Measurements from ENCODE around the gene AKIRIN2. TPM values are rescaled to one million over a fixed set of nuclear protein-coding genes. Genes with fewer than 3 reads are reported as not detected.

AKIRIN2 gene
- polyA plus RNA-seq, 1 of the 3 experiments (the other 2 are of a cell fraction), result 19.0 TPM

- ChIA-PET CTCF (interaction anchor here (0.6 kb wide), 1 partner anchor 11 kb away, joined by 3 read pairs; no protein-coding TSS in a partner anchor), POLR2A (no interaction called here)
- no peak for TF ChIP-seq MAX (IDR thresholded peaks at IDR 0.05; ENCODE audit: low read depth)
- Histone ChIP-seq H3F3A (replicated peaks; ENCODE audit: insufficient read depth) (no peaks in the 10 kb centered on the region), H3K4me1 (ENCODE audit: control insufficient read depth in 1 of 2, insufficient read depth in 2 of 2, low read depth in 1 of 2, low read length in 1 of 2) (no peaks in the 10 kb centered on the region), H3K9me2 (no peaks in the 10 kb centered on the region), H2AFZ (ENCODE audit: low read depth) (no peak overlapping the region), H3K27ac (ENCODE audit: low read depth in 2 of 2, low read length in 1 of 2) (no peak overlapping the region), H3K4me2 (no peak overlapping the region), H3K27me3 (ENCODE audit: insufficient read depth) (no peaks in the 10 kb centered on the region), H3K4me3 (ENCODE audit: low read depth in 2 of 2, low read length in 1 of 2) (no peak overlapping the region), H4K20me1 (ENCODE audit: insufficient read depth) (no peaks in the 10 kb centered on the region), H3K9ac (no peak overlapping the region), H3K9me3 (no peaks in the 10 kb centered on the region), H3K36me3 (replicated peaks in 1 of 2; ENCODE audit: control insufficient read depth in 1 of 2, insufficient read depth in 2 of 2, low read length in 1 of 2) (no peaks in the 10 kb centered on the region), H3K79me2 (ENCODE audit: insufficient read depth) (no peaks in the 10 kb centered on the region)
- WGBS (ENCODE audit: low lambda C conversion rate), result 92% methylated on average over 9 of the region's 9 CpGs
- DNase-seq, result no peak
These were observed 39.1 kb upstream of the AKIRIN2 start for GRCh38 chr6:87741001-87741650.

- Histone ChIP-seq H3K9me3 (no peaks in the 10 kb centered on the region), H3K36me3 (replicated peaks in 1 of 2; ENCODE audit: control insufficient read depth in 1 of 2, insufficient read depth in 2 of 2, low read length in 1 of 2) (no peaks in the 10 kb centered on the region), H2AFZ (ENCODE audit: low read depth) (no peak overlapping the region), H3K27me3 (ENCODE audit: insufficient read depth) (no peaks in the 10 kb centered on the region), H3K9ac (no peak overlapping the region), H3K4me3 (ENCODE audit: low read depth in 2 of 2, low read length in 1 of 2) (no peak overlapping the region), H3K4me2 (no peak overlapping the region), H3K79me2 (ENCODE audit: insufficient read depth) (no peaks in the 10 kb centered on the region), H3K27ac (ENCODE audit: low read depth in 2 of 2, low read length in 1 of 2) (no peak overlapping the region), H4K20me1 (ENCODE audit: insufficient read depth) (no peaks in the 10 kb centered on the region), H3K4me1 (ENCODE audit: control insufficient read depth in 1 of 2, insufficient read depth in 2 of 2, low read depth in 1 of 2, low read length in 1 of 2) (no peaks in the 10 kb centered on the region), H3F3A (replicated peaks; ENCODE audit: insufficient read depth) (no peaks in the 10 kb centered on the region), H3K9me2 (no peaks in the 10 kb centered on the region)
- POLR2A ChIA-PET, result no interaction called here
- 90% methylated on average over 4 of the region's 4 CpGs for WGBS (ENCODE audit: low lambda C conversion rate)
- DNase-seq, result no peak
- TF ChIP-seq, protein P1, sequence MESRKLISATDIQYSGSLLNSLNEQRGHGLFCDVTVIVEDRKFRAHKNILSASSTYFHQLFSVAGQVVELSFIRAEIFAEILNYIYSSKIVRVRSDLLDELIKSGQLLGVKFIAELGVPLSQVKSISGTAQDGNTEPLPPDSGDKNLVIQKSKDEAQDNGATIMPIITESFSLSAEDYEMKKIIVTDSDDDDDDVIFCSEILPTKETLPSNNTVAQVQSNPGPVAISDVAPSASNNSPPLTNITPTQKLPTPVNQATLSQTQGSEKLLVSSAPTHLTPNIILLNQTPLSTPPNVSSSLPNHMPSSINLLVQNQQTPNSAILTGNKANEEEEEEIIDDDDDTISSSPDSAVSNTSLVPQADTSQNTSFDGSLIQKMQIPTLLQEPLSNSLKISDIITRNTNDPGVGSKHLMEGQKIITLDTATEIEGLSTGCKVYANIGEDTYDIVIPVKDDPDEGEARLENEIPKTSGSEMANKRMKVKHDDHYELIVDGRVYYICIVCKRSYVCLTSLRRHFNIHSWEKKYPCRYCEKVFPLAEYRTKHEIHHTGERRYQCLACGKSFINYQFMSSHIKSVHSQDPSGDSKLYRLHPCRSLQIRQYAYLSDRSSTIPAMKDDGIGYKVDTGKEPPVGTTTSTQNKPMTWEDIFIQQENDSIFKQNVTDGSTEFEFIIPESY (IDR thresholded peaks at IDR 0.05; ENCODE audit: borderline replicate concordance, low read depth), result no peak
- TF ChIP-seq EP300 (IDR thresholded peaks at IDR 0.05; ENCODE audit: borderline replicate concordance in 1 of 2, low read depth in 1 of 2, low read length in 1 of 2) (no peak), EZH2phosphoT487 (IDR thresholded peaks at IDR 0.05; ENCODE audit: borderline replicate concordance, low read depth) (no peak), NFIC (IDR thresholded peaks at IDR 0.05; ENCODE audit: borderline replicate concordance) (no peak)
- TF ChIP-seq, protein P2, sequence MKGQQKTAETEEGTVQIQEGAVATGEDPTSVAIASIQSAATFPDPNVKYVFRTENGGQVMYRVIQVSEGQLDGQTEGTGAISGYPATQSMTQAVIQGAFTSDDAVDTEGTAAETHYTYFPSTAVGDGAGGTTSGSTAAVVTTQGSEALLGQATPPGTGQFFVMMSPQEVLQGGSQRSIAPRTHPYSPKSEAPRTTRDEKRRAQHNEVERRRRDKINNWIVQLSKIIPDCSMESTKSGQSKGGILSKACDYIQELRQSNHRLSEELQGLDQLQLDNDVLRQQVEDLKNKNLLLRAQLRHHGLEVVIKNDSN (IDR thresholded peaks at IDR 0.05; ENCODE audit: borderline replicate concordance, low read depth), result no peak
- CTCF ChIA-PET, result no interaction called here
These were observed 36.7 kb upstream of the AKIRIN2 start for GRCh38 chr6:87738744-87739143.

DNA sequence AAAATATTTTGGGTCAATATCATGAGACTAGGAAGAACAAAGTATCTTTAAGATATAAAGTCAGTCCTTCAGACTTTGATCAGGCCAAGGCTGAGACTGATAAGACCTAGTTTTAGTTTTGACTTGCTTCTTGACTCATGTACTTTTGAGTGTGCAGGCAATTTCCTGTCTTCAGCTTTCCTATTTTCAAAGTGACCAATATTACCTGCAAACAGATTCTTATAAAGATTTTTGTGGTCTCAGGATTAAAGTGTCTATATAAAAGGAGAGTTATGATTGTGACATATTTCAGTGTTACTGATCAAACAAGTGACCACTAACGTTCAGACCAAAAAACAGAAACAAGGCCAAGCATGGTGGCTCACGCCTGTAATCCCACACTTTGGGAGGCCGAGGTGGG is 36.0 kb upstream of the AKIRIN2 start:
- ChIA-PET CTCF (no interaction called here), POLR2A (no interaction called here)
- Histone ChIP-seq H3K4me2 (no peak overlapping the region), H2AFZ (ENCODE audit: low read depth) (no peak overlapping the region), H3F3A (replicated peaks; ENCODE audit: insufficient read depth) (no peaks in the 10 kb centered on the region), H3K4me3 (ENCODE audit: low read depth in 2 of 2, low read length in 1 of 2) (no peak overlapping the region), H4K20me1 (ENCODE audit: insufficient read depth) (no peaks in the 10 kb centered on the region), H3K9me3 (no peaks in the 10 kb centered on the region), H3K4me1 (ENCODE audit: control insufficient read depth in 1 of 2, insufficient read depth in 2 of 2, low read depth in 1 of 2, low read length in 1 of 2) (no peaks in the 10 kb centered on the region), H3K27ac (ENCODE audit: low read depth in 2 of 2, low read length in 1 of 2) (no peak overlapping the region), H3K9me2 (no peaks in the 10 kb centered on the region), H3K79me2 (ENCODE audit: insufficient read depth) (no peaks in the 10 kb centered on the region), H3K9ac (no peak overlapping the region), H3K36me3 (replicated peaks in 1 of 2; ENCODE audit: control insufficient read depth in 1 of 2, insufficient read depth in 2 of 2, low read length in 1 of 2) (no peaks in the 10 kb centered on the region), H3K27me3 (ENCODE audit: insufficient read depth) (no peaks in the 10 kb centered on the region)
- WGBS (ENCODE audit: low lambda C conversion rate), result 80% methylated on average over 3 of the region's 3 CpGs
- no peak for TF ChIP-seq MAX (IDR thresholded peaks at IDR 0.05; ENCODE audit: low read depth)
- TF ChIP-seq, protein P3, sequence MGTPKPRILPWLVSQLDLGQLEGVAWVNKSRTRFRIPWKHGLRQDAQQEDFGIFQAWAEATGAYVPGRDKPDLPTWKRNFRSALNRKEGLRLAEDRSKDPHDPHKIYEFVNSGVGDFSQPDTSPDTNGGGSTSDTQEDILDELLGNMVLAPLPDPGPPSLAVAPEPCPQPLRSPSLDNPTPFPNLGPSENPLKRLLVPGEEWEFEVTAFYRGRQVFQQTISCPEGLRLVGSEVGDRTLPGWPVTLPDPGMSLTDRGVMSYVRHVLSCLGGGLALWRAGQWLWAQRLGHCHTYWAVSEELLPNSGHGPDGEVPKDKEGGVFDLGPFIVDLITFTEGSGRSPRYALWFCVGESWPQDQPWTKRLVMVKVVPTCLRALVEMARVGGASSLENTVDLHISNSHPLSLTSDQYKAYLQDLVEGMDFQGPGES (IDR thresholded peaks at IDR 0.05; ENCODE audit: low read depth, low read length), result no peak
- no peak for DNase-seq

All from SK-N-SH (cell line).